H7 (cell line): Measurements from ENCODE around the gene IPO4. TPM values are rescaled to one million over a fixed set of nuclear protein-coding genes. Genes with fewer than 3 reads are reported as not detected.

Experiments used
- DNase-seq: peaks from one replicate; pipeline ENCODE4 v3.0.0; 2012
- H3K27me3 ChIP-seq: 2 replicates; pipeline ENCODE4 v1.6.0; 2011; ENCODE audit warnings: mild to moderate bottlenecking, low read length; ENCODE audit not compliant: control insufficient read depth, insufficient read depth
- H3K36me3 ChIP-seq: replicated peaks from 2 replicates; pipeline ENCODE4 v1.5.1; 2011; ENCODE audit warnings: low read length; ENCODE audit not compliant: control insufficient read depth, insufficient read depth
- H3K4me3 ChIP-seq: 2 replicates; pipeline ENCODE4 v1.5.1; 2011; ENCODE audit warnings: low read depth, mild to moderate bottlenecking, control low read depth, low read length, moderate library complexity; ENCODE audit not compliant: insufficient read depth
- total RNA-seq: library from RNA; depleted of rRNA; stranded (reverse); fragments of >200 nt; shearing (Covaris generic); gene quantifications from 2 replicates; pipeline ENCODE4 v1.2.3, GENCODE V29; 2014; rRNA removed

Gene IPO4
- total RNA-seq, 1 experiment from 2014 or later: 149 TPM

DNA sequence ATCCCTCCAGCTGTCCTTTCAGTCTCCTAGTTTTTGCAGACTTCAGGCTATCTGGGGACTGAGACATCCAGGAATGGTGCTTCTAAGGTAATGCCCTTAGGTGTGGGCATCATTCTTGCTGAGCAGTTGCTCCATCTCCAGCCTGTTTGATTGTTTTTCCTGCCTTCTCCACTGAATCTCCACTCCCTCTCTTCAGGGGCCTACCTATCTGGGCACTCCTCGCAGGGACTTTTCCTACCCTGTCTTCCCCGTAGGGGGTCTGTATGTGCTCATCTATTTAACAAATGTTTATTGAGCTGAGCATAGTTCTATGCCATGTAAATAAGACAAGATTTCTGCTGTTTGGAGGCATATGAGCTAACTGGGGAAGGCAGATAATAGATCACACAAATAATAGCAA lies 55.6 kb downstream of the IPO4 start:
- Histone ChIP-seq H3K4me3 (no peak overlapping the region), H3K36me3 (0 out of 2 replicates have a peak, but pooled peaks cover 1% of the 10 kb centered on the region), H3K27me3 (peaks cover 2% of the 10 kb centered on the region; the same call in 1 of the 2 replicates)
- no peak for DNase-seq

DNA sequence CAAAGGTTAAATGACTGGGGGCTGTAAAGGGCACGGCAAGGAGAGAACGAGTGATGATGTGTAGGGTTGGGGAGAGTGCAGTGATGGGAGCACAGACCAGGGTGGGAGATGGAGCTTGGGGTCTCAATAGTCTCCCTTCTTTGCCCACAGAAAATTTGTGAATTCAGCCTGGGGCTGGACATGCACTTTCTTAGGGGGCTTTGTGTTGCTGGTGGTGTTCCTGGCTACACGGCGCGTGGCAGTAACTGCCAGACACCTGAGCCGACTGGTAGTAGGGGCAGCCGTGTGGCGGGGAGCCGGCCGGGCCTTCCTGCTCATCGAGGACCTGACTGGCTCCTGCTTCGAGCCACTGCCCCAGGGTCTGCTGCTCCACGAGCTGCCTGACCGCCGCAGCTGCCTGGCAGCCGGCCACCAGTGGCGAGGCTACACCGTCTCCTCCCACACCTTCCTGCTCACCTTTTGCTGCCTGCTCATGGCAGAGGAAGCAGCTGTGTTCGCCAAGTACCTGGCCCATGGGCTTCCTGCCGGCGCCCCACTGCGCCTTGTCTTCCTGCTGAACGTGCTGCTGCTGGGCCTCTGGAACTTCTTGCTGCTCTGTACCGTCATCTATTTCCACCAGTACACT lies 56.4 kb downstream of the IPO4 start:
- peaks cover 2% of the 10 kb centered on the region; the same call in 1 of the 2 replicates for H3K27me3 ChIP-seq
- no peaks in the 10 kb centered on the region for H3K36me3 ChIP-seq
- H3K4me3 ChIP-seq: no peak overlapping the region
- DNase-seq: peak; percentile 51

DNA sequence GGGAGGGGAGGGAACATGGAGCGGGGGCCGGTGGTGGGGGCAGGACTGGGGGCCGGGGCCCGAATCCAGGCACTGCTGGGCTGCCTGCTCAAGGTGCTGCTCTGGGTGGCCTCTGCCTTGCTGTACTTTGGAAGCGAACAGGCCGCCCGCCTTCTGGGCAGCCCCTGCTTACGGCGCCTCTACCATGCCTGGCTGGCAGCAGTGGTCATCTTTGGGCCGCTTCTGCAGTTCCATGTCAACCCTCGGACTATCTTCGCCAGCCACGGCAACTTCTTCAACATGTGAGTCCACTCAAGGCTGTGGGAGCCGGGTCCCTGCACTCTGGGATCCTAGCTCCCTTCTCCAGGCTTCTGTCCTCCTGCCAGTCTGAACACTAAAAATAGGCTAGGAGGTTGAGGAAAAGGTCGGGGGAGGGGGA lies 57.1 kb downstream of the IPO4 start:
- Histone ChIP-seq H3K36me3 (no peaks in the 10 kb centered on the region), H3K27me3 (peaks cover 2% of the 10 kb centered on the region; the same call in 1 of the 2 replicates)

DNA sequence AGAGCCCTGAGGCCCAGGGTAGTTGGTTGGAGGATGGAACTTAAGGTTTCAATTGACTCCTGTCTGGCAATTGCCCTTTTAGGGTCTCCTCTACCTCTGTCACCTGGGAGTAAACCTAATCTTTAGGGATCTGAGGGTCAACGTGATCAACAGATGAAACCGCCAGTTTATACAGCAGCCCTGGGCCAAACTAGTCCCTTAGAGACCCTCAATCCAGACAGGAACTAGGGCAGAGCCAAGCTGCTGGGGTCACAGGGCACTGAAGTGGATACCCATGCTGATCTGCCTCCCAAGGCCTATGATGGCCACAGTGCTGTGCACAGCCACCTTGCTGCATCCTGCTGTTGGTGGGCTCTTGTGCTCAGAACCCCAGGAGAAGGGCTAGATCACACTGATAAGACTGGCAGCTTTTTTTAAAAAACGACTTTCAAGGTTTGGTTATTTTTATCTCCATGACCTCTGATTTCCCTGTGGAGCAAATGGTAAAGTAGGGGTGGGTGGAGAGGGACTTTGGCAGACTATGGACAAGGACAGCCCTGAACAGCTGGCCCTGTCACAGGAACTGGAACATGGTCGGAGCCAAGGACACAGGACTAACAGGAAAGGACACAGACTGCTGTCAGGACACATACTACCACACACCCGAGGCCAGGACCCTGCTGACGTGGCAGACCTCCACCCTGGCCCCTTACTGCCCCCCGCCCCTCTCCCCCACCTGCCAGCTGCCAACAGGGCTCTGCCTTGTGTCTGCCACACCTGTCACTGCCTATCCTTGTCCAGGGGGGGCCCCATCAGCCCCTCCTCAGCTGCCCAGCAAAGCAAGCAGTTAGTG lies 57.7 kb downstream of the IPO4 start:
- Histone ChIP-seq H3K4me3 (no peak overlapping the region), H3K27me3 (no peaks in the 10 kb centered on the region), H3K36me3 (no peaks in the 10 kb centered on the region)
- no peak for DNase-seq

More for the DNA sequence above, 57.1 kb downstream of the IPO4 start:
- H3K4me3 ChIP-seq: no peak overlapping the region
- DNase-seq: no peak

DNA sequence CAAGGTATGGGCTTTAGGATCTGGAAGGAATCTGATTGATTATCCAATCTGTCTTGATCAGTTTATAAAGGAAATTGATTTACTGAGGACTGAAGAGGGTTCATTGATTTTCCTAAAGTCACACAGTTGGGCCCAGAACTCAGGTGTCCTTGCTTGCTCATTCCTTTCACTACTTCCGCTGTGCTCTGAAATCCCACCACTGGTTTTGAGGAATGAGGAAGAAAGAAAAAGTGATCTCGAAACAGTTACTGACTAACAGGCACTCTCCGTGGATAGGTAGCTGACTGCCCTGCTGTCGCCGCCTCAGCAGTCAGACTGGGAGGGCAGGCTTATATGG lies 58.3 kb downstream of the IPO4 start, which contains the start of gene FITM1:
Gene FITM1, plus strand, starts transcription at position 280 of the 337 bp plus-strand sequence. CDS start 905 bp downstream, outside the sequence.
- no peaks in the 10 kb centered on the region for H3K36me3 ChIP-seq
- DNase-seq: no peak
- H3K27me3 ChIP-seq: no peaks in the 10 kb centered on the region
- no peak within 1 kb of the TSS for H3K4me3 ChIP-seq

Other genes with a start within 250 kb of the IPO4 start
- 13.9 and 18.9 TPM in 2 replicates for gene DHRS4, start 235.0 kb downstream of the IPO4 start, total RNA-seq
- 8.0 and 12.2 TPM in 2 replicates for gene DHRS4L2, start 199.9 kb downstream of the IPO4 start, total RNA-seq
- gene CARMIL3, start 136.8 kb downstream of the IPO4 start, total RNA-seq: 2.3 and 6.5 TPM in 2 replicates
- 0.04 TPM in 1 of 2 replicates, not detected in the other for gene CPNE6, start 117.3 kb downstream of the IPO4 start, total RNA-seq
- gene PCK2, start 94.5 kb downstream of the IPO4 start, total RNA-seq: 73.7 and 80.1 TPM in 2 replicates
- gene DCAF11, start 74.0 kb downstream of the IPO4 start, total RNA-seq: 70.4 and 90.1 TPM in 2 replicates
- gene NRL, start 73.9 kb downstream of the IPO4 start, total RNA-seq: 0.87 and 2.1 TPM in 2 replicates
- not detected in 2 replicates for gene FITM1, start 58.2 kb downstream of the IPO4 start, total RNA-seq
- gene PSME1, start 52.6 kb downstream of the IPO4 start, total RNA-seq: 46.9 and 49.3 TPM in 2 replicates
- 25.7 and 35.9 TPM in 2 replicates for gene EMC9, start 47.2 kb downstream of the IPO4 start, total RNA-seq
- 129 and 134 TPM in 2 replicates for gene PSME2, start 42.2 kb downstream of the IPO4 start, total RNA-seq
- gene RNF31, start 41.3 kb downstream of the IPO4 start, total RNA-seq: 67.7 and 75.0 TPM in 2 replicates
- 8.1 and 11.2 TPM in 2 replicates for gene IRF9, start 27.6 kb downstream of the IPO4 start, total RNA-seq
- 5.6 and 5.9 TPM in 2 replicates for gene REC8, start 16.7 kb downstream of the IPO4 start, total RNA-seq
- 27.4 and 35.2 TPM in 2 replicates for gene TM9SF1, start 6.6 kb upstream of the IPO4 start, total RNA-seq
- gene TSSK4, start 16.9 kb upstream of the IPO4 start, total RNA-seq: not detected in 2 replicates
- gene CHMP4A, start 24.7 kb upstream of the IPO4 start, total RNA-seq: 17.6 and 20.8 TPM in 2 replicates
- 18.6 and 23.6 TPM in 2 replicates for gene MDP1, start 27.2 kb upstream of the IPO4 start, total RNA-seq
- 195 and 203 TPM in 2 replicates for gene NEDD8, start 43.6 kb upstream of the IPO4 start, total RNA-seq
- 81.6 and 104 TPM in 2 replicates for gene GMPR2, start 44.1 kb upstream of the IPO4 start, total RNA-seq
- 46.9 and 52.2 TPM in 2 replicates for gene TINF2, start 53.8 kb upstream of the IPO4 start, total RNA-seq
- gene TGM1, start 74.4 kb upstream of the IPO4 start, total RNA-seq: 0.21 and 3.1 TPM in 2 replicates
- 22.8 and 25.9 TPM in 2 replicates for gene RABGGTA, start 82.8 kb upstream of the IPO4 start, total RNA-seq
- 13.5 and 18.8 TPM in 2 replicates for gene DHRS1, start 111.0 kb upstream of the IPO4 start, total RNA-seq
- 27.2 and 32.4 TPM in 2 replicates for gene NOP9, start 111.0 kb upstream of the IPO4 start, total RNA-seq
- 0.48 TPM in 1 of 2 replicates, not detected in the other for gene CIDEB, start 119.2 kb upstream of the IPO4 start, total RNA-seq
- 4.8 and 7.8 TPM in 2 replicates for gene LTB4R2, start 121.3 kb upstream of the IPO4 start, total RNA-seq
- 4.2 and 5.0 TPM in 2 replicates for gene LTB4R, start 122.7 kb upstream of the IPO4 start, total RNA-seq
- gene ADCY4, start 146.3 kb upstream of the IPO4 start, total RNA-seq: 0.17 TPM in 1 of 2 replicates, not detected in the other
- not detected in 2 replicates for gene RIPK3, start 151.2 kb upstream of the IPO4 start, total RNA-seq
- gene NFATC4, start 179.4 kb upstream of the IPO4 start, total RNA-seq: 12.2 and 28.3 TPM in 2 replicates
- 3.6 and 6.1 TPM in 2 replicates for gene NYNRIN, start 210.2 kb upstream of the IPO4 start, total RNA-seq
- gene CBLN3, start 240.9 kb upstream of the IPO4 start, total RNA-seq: 0.24 and 1.5 TPM in 2 replicates
- 24.8 and 27.4 TPM in 2 replicates for gene KHNYN, start 241.1 kb upstream of the IPO4 start, total RNA-seq